Measurements from ENCODE around the gene ANKS1B. TPM values are rescaled to one million over a fixed set of nuclear protein-coding genes. Genes with fewer than 3 reads are reported as not detected.

The ANKS1B gene
- total RNA-seq, 1 experiment from 2014 or later = 5.8 TPM

GRCh38 chr12:99390707-99391106 lies 594.0 kb downstream of the ANKS1B start (continued):
- TF ChIP-seq ZNF281 (CRISPR knock-in tag; IDR thresholded peaks at IDR 0.05) (no peak), OVOL2 (CRISPR knock-in tag; IDR thresholded peaks at IDR 0.05; ENCODE audit: borderline replicate concordance) (no peak), NFYB (CRISPR knock-in tag; conservative IDR thresholded peaks at IDR 0.05; ENCODE audit: low read depth) (no peak)

GRCh38 chr12:99389751-99390150 lies 595.0 kb downstream of the ANKS1B start:
- ATAC-seq = no peak
- Mint-ChIP-seq H3K4me3 (no peak overlapping the region), H3K27ac (no peak overlapping the region), H3K9me3 (no peaks in the 10 kb centered on the region), H3K36me3 (no peaks in the 10 kb centered on the region), H3K4me1 (peaks cover 10% of the 10 kb centered on the region), H3K27me3 (ENCODE audit: low read depth) (no peaks in the 10 kb centered on the region)
- POLR2A ChIA-PET = no interaction called here
- CTCF ChIA-PET = interaction anchor here (1.4 to 3.3 kb wide), 3 partner anchors 231 to 379 kb away, joined by 4 to 35 read pairs (median 19); no protein-coding TSS in a partner anchor
- no peak for DNase-seq (ENCODE audit: low spot score)
- TF ChIP-seq ZNF423 (CRISPR knock-in tag; IDR thresholded peaks at IDR 0.05) (no peak), E2F5 (CRISPR knock-in tag; IDR thresholded peaks at IDR 0.05) (no peak), CDX4 (CRISPR knock-in tag; IDR thresholded peaks at IDR 0.05; ENCODE audit: borderline replicate concordance) (no peak), ZNF281 (CRISPR knock-in tag; IDR thresholded peaks at IDR 0.05) (no peak), ZNF121 (CRISPR knock-in tag; IDR thresholded peaks at IDR 0.05) (no peak)

- Mint-ChIP-seq H3K36me3 (no peaks in the 10 kb centered on the region), H3K4me1 (peaks cover 10% of the 10 kb centered on the region), H3K27me3 (ENCODE audit: low read depth) (no peaks in the 10 kb centered on the region), H3K4me3 (no peak overlapping the region), H3K27ac (no peak overlapping the region), H3K9me3 (no peaks in the 10 kb centered on the region)
- POLR2A ChIA-PET = no interaction called here
- no peak for ATAC-seq
- no peak for TF ChIP-seq TEAD1 (CRISPR knock-in tag; IDR thresholded peaks at IDR 0.05)
- TF ChIP-seq NFATC4 (CRISPR knock-in tag; IDR thresholded peaks at IDR 0.05) = no peak
- TF ChIP-seq ZNF423 (CRISPR knock-in tag; IDR thresholded peaks at IDR 0.05) = no peak
- no peak for TF ChIP-seq ZNF416 (CRISPR knock-in tag; IDR thresholded peaks at IDR 0.05)
- TF ChIP-seq, protein P1, sequence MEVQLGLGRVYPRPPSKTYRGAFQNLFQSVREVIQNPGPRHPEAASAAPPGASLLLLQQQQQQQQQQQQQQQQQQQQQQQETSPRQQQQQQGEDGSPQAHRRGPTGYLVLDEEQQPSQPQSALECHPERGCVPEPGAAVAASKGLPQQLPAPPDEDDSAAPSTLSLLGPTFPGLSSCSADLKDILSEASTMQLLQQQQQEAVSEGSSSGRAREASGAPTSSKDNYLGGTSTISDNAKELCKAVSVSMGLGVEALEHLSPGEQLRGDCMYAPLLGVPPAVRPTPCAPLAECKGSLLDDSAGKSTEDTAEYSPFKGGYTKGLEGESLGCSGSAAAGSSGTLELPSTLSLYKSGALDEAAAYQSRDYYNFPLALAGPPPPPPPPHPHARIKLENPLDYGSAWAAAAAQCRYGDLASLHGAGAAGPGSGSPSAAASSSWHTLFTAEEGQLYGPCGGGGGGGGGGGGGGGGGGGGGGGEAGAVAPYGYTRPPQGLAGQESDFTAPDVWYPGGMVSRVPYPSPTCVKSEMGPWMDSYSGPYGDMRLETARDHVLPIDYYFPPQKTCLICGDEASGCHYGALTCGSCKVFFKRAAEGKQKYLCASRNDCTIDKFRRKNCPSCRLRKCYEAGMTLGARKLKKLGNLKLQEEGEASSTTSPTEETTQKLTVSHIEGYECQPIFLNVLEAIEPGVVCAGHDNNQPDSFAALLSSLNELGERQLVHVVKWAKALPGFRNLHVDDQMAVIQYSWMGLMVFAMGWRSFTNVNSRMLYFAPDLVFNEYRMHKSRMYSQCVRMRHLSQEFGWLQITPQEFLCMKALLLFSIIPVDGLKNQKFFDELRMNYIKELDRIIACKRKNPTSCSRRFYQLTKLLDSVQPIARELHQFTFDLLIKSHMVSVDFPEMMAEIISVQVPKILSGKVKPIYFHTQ (CRISPR knock-in tag; IDR thresholded peaks at IDR 0.05) = no peak
- TF ChIP-seq, protein P2, sequence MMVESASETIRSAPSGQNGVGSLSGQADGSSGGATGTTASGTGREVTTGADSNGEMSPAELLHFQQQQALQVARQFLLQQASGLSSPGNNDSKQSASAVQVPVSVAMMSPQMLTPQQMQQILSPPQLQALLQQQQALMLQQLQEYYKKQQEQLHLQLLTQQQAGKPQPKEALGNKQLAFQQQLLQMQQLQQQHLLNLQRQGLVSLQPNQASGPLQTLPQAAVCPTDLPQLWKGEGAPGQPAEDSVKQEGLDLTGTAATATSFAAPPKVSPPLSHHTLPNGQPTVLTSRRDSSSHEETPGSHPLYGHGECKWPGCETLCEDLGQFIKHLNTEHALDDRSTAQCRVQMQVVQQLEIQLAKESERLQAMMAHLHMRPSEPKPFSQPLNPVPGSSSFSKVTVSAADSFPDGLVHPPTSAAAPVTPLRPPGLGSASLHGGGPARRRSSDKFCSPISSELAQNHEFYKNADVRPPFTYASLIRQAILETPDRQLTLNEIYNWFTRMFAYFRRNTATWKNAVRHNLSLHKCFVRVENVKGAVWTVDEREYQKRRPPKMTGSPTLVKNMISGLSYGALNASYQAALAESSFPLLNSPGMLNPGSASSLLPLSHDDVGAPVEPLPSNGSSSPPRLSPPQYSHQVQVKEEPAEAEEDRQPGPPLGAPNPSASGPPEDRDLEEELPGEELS (CRISPR knock-in tag; IDR thresholded peaks at IDR 0.05) = no peak
- no peak for TF ChIP-seq ZNF219 (CRISPR knock-in tag; IDR thresholded peaks at IDR 0.05; ENCODE audit: borderline replicate concordance)
- TF ChIP-seq CDX4 (CRISPR knock-in tag; IDR thresholded peaks at IDR 0.05; ENCODE audit: borderline replicate concordance) = no peak
- no peak for TF ChIP-seq OVOL2 (CRISPR knock-in tag; IDR thresholded peaks at IDR 0.05; ENCODE audit: borderline replicate concordance)
- no peak for TF ChIP-seq EMX1 (CRISPR knock-in tag; IDR thresholded peaks at IDR 0.05)
- no peak for TF ChIP-seq E2F1 (CRISPR knock-in tag; IDR thresholded peaks at IDR 0.05)
- TF ChIP-seq SP1 (CRISPR knock-in tag; conservative IDR thresholded peaks at IDR 0.05) = no peak
- TF ChIP-seq SOX15 (CRISPR knock-in tag; IDR thresholded peaks at IDR 0.05) = no peak
- no peak for TF ChIP-seq KAT7 (CRISPR knock-in tag; IDR thresholded peaks at IDR 0.05; ENCODE audit: borderline replicate concordance)
- no peak for TF ChIP-seq ETV6 (CRISPR knock-in tag; IDR thresholded peaks at IDR 0.05)
- no peak for DNase-seq (ENCODE audit: low spot score)
- CTCF ChIA-PET = interaction anchor here (0.6 to 1.3 kb wide), 4 partner anchors 270 to 841 kb away, joined by 3 to 4 read pairs (median 3); no protein-coding TSS in a partner anchor
Measured at GRCh38 chr12:99388671-99389195, 596.0 kb downstream of the ANKS1B start.
